Esophagus squamous epithelium (tissue), 5 donors: ENCODE results near the gene STRIP2. TPM values are rescaled to one million over a fixed set of nuclear protein-coding genes. Genes with fewer than 3 reads are reported as not detected.
A peak's percentile ranks its signal among the peaks of the same experiment; 100 is the strongest.

ENCODE experiments used
- DNase-seq: peaks from one replicate; lab custom pipeline; 2025; lab: John Stamatoyannopoulos, UW
- H3K27ac ChIP-seq, 4 donors: fragments of 200-600 bp; sonication (generic); one replicate each; pipeline ENCODE4 v1.5.1; 2016 to 2019; ENCODE audit warnings: mild to moderate bottlenecking in 1 of 4
- H3K27me3 ChIP-seq, 4 donors: fragments of 200-600 bp; sonication (generic); 1 replicate in 3 of 4; 2 replicates in 1 of 4; pipeline versions ENCODE4 v1.5.1 to v1.6.0; 2017 to 2021; ENCODE audit warnings: antibody characterized with exemption in 1 of 4
- H3K36me3 ChIP-seq, 3 donors: fragments of 200-600 bp; sonication (generic); one replicate each; pipeline ENCODE4 v1.5.1; 2016 to 2019
- H3K4me1 ChIP-seq, 3 donors: fragments of 200-600 bp; sonication (generic); one replicate each; pipeline ENCODE4 v1.5.1; 2017 to 2019
- H3K4me3 ChIP-seq, 4 donors: fragments of 200-600 bp; sonication (generic); 1 replicate in 3 of 4; 2 replicates in 1 of 4; pipeline ENCODE4 v1.5.1; 2016 to 2019; ENCODE audit warnings: mild to moderate bottlenecking in 2 of 4, moderate library complexity in 1 of 4
- H3K9me3 ChIP-seq, 3 donors: fragments of 200-600 bp; sonication (generic); one replicate each; pipeline ENCODE4 v1.5.1; 2016 to 2019
- CTCF ChIP-seq, 6 experiments: fragments of 450-650 bp in 4 of 6; fragments of 200-600 bp in 2 of 6; sonication (generic) in 2 of 6; IDR thresholded peaks; one replicate each; pipeline ENCODE4 v1.5.1; 2016 to 2019; ENCODE audit warnings: antibody characterized with exemption in 6 of 6, mild to moderate bottlenecking in 4 of 6, moderate library complexity in 4 of 6
- POLR2A ChIP-seq, 4 donors: fragments of 450-650 bp; IDR thresholded peaks; one replicate each; pipeline ENCODE4 v1.6.1; 2017; ENCODE audit warnings: antibody characterized with exemption in 4 of 4, mild to moderate bottlenecking in 4 of 4, moderate library complexity in 3 of 4
- WGBS, 2 donors: methylation state at CpG; one replicate each; pipeline ENCODE4 v1.1.5; 2018; 5-methylcytosine and 5-hydroxymethylcytosine counted together
- intact Hi-C: fragments of 100-400 bp; cut with DNase I; formaldehyde crosslinking; loops from one replicate; pipeline ENCODE4 v1.15.0; 2022
- total RNA-seq, 4 donors: library from RNA; depleted of rRNA; stranded (reverse); fragments of >200 nt; gene quantifications; one replicate each; pipeline ENCODE4 v1.1.0, GENCODE V29; 2016
- donor health status: DM: yes; HTN: yes; CAD: no.

STRIP2 gene
- total RNA-seq, 4 donors from 2014 or later = 0.76 to 6.3 (median 1.5) TPM

- intact Hi-C loops = no loop called here
- DNase-seq = no peak
- 87 to 94% methylated on average over 2 of the region's 2 CpGs for WGBS, 2 donors
- no peak overlapping the region for H3K4me3 ChIP-seq
- H3K9me3 ChIP-seq = no peaks in the 10 kb centered on the region
- no peak overlapping the region for H3K27ac ChIP-seq
- TF ChIP-seq POLR2A (IDR thresholded peaks at IDR 0.05) = no peak
- TF ChIP-seq CTCF (IDR thresholded peaks at IDR 0.05) = no peak
- H3K4me1 ChIP-seq = no peaks in the 10 kb centered on the region
- H3K36me3 ChIP-seq = peaks cover 0 to 61% (median 6%) of the 10 kb centered on the region in 3 donors
- H3K27me3 ChIP-seq = no peaks in the 10 kb centered on the region
Measured at GRCh38 chr7:129393255-129393654, 41.0 kb upstream of the STRIP2 start.

GRCh38 chr7:129394101-129394500 is 40.1 kb upstream of the STRIP2 start:
- Histone ChIP-seq H3K4me1 (peaks cover 0 to 5% (median 0%) of the 10 kb centered on the region in 3 donors), H3K4me3 (no peak overlapping the region), H3K27ac (no peak overlapping the region), H3K36me3 (peaks cover 0 to 56% (median 6%) of the 10 kb centered on the region in 3 donors), H3K27me3 (no peaks in the 10 kb centered on the region), H3K9me3 (no peaks in the 10 kb centered on the region)
- WGBS, 2 donors = 74 to 83% methylated on average over 4 of the region's 4 CpGs
- no peak for DNase-seq
- intact Hi-C loops = no loop called here
- TF ChIP-seq CTCF (IDR thresholded peaks at IDR 0.05) = no peak
- TF ChIP-seq POLR2A (IDR thresholded peaks at IDR 0.05) = no peak

- WGBS, 2 donors = 87 to 91% methylated on average over 3 to 4 of the region's 4 CpGs
- TF ChIP-seq CTCF (IDR thresholded peaks at IDR 0.05) (no peak), POLR2A (IDR thresholded peaks at IDR 0.05) (no peak)
- DNase-seq = no peak
- H3K4me1 ChIP-seq = peaks cover 0 to 14% (median 3%) of the 10 kb centered on the region in 3 donors
- H3K27me3 ChIP-seq = no peaks in the 10 kb centered on the region
- no peak overlapping the region for H3K27ac ChIP-seq
- intact Hi-C loops = no loop called here
- H3K36me3 ChIP-seq = peaks cover 0 to 48% (median 6%) of the 10 kb centered on the region in 3 donors
- no peaks in the 10 kb centered on the region for H3K9me3 ChIP-seq
- H3K4me3 ChIP-seq = no peak overlapping the region
Measured at GRCh38 chr7:129394982-129395914, 39.0 kb upstream of the STRIP2 start.

- TF ChIP-seq POLR2A (IDR thresholded peaks at IDR 0.05) = no peak
- TF ChIP-seq CTCF (IDR thresholded peaks at IDR 0.05) = no peak
- DNase-seq = no peak
- WGBS, 2 donors = 78 to 100% methylated on average over 1 of the region's 1 CpG
Measured at GRCh38 chr7:129401228-129401966, 32.8 kb upstream of the STRIP2 start.

More at GRCh38 chr7:129401228-129401966, 32.8 kb upstream of the STRIP2 start:
- Histone ChIP-seq H3K27me3 (no peaks in the 10 kb centered on the region), H3K9me3 (no peaks in the 10 kb centered on the region), H3K36me3 (peaks cover 0 to 79% (median 6%) of the 10 kb centered on the region in 3 donors), H3K4me3 (no peak overlapping the region), H3K4me1 (peaks cover 0 to 29% (median 4%) of the 10 kb centered on the region in 3 donors), H3K27ac (peak overlapping the region in 1 of 4 donors; percentile 79)
- intact Hi-C loops = no loop called here
